ENCODE measurements around the gene HEPACAM2.
A peak's percentile ranks its signal among the peaks of the same experiment; 100 is the strongest.

The HEPACAM2 gene

DNA sequence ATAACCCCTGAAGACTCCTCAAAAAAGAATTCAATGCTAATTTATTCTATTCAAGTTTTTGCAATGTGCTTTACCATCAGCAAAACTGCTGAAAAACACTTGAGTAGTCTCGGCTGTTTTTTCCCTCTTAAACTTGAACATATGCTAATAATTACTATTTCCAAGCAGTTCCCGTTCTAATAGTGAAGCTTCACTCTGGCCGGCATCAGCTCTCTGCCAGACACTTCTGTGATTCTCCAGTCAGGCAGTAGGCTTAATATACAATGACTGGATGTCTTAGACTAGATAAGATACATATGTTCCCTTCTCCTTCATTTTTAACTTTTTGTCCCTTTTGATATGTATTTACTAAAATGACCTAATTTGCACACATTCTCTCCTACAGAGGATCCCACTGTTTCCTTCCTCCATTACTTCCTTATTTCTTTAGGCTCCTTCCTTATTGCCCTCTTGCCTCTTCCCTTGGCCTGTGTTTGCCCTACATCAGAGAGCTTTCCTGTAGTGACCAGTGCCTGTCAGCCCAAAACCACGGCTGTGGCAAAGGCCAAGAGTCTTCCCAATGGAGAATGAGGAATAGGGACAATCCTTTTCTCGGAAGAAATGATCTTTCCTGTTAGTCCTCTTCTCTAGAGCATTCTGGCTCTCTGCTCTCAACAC lies 23.5 kb downstream of the HEPACAM2 start:
- DNase-seq: no peak

DNA sequence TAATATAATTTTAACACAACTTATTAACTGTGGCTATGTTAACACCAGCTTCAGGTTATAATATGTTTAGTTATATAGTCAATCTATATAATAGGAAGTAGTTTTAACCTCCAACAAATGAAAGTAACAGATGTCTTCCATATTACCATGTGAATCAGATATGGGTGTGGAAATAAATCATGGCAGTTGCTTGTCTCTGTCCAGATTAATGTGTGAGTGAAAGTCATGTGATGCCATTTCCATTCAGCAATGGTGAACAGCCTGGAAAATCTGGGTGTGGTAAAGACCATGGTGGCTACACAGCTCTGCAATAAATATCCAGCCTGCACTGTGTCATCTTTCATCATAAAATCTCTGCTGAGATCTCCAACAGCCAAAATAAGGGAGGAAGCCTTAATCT lies 27.8 kb downstream of the HEPACAM2 start:
- no peak for DNase-seq

GRCh38 chr7:93196336-93196735 lies 29.9 kb downstream of the HEPACAM2 start:
- DNase-seq: no peak

- no peak for DNase-seq
These were observed 31.9 kb downstream of the HEPACAM2 start for GRCh38 chr7:93194386-93194785.

DNA sequence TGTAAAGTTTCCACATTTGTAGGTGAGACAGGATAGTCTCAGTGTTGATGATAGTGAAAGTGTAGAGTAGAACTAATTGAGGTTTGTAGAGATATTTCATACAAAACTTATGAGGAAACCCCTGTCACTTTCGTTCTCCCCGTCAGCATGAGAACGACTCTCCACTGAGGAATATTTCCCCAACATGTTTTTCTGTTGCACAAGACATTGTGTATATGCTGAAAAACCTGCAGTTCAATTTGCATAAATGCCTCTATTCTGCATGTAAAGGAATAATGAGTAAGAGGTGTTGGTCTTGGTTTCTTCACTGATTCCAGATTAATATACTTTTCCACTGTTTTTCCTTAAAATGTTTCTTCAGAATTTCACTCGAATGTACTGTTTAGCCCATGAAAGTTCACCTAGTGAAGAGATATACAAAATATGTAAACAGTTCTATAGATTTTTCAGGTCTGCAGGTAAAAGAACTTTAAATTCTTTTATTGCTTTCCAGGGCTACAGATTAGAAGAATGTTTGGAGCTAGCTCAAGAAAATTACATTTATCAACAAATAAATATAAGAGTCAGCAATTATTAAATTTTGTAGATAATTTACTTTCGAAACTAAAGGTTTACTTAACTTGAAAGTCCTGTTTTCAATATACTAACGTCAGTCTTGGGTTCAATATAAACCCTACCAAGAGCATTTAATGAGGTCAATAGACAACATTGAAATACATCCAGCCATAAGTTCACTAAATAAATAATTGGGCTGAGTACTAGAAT lies 37.2 kb downstream of the HEPACAM2 start:
- DNase-seq: no peak

GRCh38 chr7:93185303-93186027 lies 40.8 kb downstream of the HEPACAM2 start:
- DNase-seq: no peak

GRCh38 chr7:93179173-93179572 lies 47.1 kb downstream of the HEPACAM2 start:
- DNase-seq: no peak

GRCh38 chr7:93178213-93178612 lies 48.1 kb downstream of the HEPACAM2 start:
- peak in 1 of 6 experiments; percentile 1 for DNase-seq

DNA sequence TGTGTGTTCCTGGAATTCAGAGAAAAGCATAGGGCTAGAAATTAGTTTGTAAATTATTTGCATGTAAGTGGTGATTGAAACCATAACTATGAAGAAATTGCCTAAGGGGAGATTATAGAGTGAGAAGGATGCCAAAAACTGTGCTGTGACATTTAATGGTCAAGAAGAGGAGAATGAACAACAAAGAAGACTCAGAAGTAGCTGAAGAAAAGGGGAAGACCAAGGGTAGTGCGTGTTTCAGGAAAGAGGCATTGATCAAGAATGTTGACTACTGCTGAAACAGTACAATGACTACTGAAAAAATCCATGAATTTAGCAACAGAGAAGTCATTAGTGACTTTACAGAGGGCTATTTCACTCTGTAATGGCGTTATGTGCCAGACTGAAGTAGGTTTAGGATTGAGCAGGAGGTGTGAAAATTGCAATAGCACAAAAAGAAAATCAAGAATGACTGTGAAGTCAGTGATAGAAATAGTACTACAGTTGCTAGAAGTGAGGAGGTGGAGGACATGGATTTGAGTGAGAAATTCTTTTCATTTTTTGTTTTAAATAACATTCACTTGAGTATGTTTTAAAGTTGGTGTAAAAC lies 49.2 kb downstream of the HEPACAM2 start:
- no peak for DNase-seq

- no peak for DNase-seq
These were observed 51.0 kb downstream of the HEPACAM2 start for GRCh38 chr7:93175219-93175618.

DNA sequence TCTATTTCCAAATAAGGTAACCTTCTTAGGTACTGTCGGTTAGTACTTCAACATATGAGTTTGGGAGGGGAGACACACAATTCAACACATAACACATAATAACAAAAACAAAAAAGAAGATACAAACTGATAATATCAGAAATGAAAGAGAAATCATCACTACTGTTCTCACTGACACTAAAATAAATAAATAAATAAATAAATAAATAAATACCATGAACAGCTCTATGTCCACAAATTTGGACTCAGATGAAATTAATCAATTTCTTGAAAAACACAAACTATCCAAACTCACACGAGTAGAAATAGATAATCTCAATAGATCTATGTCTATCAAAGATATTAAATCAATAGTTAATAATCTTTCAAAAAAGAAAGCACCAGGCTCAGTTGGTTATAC lies 53.6 kb downstream of the HEPACAM2 start:
- no peak for DNase-seq

DNA sequence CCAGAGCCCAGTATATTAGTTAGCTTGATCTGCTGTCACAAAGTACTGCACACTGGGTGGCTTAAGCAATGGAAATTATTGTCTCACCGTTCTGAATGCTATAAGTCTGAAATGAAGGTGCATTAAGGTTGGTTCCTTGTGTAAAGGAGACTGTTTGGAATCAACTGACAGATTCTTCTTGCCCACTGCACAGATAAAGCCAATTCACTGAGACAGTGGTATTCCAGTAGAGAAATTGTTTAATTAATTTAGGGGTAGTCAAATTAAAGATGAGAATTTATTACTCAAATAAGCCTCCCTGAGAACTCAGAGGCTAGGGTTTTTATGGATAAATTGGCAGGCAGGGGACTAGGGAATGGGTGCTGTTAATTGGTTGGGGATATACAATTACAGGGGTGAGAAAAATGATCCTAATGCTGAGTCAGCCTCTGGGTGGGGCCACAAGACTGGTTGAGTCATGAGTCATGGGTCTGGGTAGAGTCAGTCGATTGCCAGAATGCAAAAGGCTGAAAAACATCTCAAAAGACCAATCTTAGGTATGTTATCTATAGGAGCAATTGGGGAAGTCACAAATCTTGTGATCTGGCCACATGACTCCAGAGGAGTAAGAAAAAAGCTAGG lies 54.6 kb downstream of the HEPACAM2 start:
- DNase-seq: no peak

- no peak for DNase-seq
These were observed 60.8 kb downstream of the HEPACAM2 start for GRCh38 chr7:93165447-93165846.

GRCh38 chr7:93164766-93165165 lies 61.5 kb downstream of the HEPACAM2 start:
- DNase-seq: no peak

DNA sequence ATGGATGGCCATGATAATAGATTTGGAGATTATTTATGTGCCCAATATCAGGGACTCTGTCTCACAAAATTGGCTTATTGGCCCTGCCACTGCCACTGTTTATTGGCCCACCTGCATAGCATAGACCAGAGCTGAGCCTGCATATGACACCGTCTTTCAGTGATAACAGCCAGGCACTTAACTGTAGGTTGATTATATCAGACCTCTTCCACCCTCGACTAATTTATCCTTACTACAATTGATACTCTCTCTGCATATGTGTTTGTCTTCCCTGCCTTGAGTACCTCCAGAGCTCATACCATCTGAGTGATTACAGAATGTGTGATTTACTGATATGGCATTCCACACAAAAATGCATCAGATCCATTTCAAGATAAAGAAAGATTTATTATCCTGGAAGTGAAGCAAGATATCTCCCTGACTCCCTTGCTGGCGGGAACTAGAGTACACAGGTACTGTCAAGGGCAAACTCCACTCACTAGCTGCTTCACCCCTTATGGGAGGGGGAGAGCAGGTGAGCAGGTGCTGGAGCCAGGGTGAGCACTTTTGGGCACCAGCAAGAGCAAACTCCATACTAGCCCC lies 65.0 kb downstream of the HEPACAM2 start:
- no peak for DNase-seq

DNA sequence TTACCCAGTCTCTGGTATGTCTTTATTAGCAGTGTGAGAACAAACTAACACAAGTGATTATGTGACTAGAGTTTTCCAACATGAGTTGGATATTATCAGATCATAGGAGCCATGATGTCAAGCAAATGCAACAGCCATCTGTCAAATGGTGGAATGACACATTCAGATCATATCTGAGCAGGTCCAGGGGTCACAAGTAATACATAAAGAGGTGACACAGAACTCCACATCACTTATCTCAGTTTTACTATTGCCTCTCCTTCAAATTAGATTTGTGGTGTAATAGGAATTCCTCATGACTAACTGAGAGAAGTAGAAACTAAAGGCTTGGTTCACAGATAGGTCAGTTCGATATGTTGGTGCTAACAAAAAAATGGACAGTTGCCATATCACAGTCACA lies 65.9 kb downstream of the HEPACAM2 start:
- DNase-seq: no peak

GRCh38 chr7:93159490-93159889 lies 66.8 kb downstream of the HEPACAM2 start:
- DNase-seq: no peak

DNA sequence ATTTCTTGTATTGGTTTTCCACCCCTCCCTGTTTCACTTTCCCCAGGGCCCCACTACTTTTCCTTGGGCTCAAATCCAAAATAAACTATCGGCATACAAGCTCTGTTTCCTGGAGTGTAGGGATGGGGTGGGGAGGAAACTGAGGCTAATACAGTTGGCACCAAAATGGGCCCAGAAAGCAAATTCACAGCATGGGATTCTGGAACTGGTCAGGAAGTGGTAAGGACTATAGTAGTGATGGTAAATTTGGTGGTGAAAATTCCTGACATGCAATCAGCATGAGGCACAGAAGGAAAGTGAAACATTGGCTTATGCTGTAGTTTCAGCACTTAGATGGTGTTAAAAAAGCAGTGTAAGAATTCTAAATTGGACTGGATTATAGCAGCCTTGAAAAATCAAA lies 69.4 kb downstream of the HEPACAM2 start:
- no peak for DNase-seq

- no peak for DNase-seq
These were observed 76.0 kb downstream of the HEPACAM2 start for GRCh38 chr7:93150200-93150835.

DNA sequence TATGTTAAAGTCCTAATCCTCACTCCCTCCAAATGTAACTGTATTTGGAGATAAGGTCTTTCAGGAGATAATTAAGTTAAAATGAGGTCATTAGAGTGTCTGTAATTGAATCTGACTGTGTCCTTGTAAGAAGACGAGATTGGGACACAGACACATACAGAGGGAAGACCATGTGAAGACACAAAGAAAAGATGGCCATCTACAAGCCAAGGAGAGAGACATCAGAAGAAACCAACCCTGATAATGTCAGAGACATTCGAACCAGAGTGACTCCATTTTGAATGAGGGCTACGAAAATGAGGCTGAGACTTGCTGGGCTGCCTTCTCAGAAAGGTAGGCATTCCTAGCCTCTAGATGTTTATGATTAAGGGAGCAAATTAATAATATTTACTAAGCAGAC lies 77.5 kb downstream of the HEPACAM2 start:
- DNase-seq: no peak

- peak in 2 of 6 experiments; percentile 18 to 23 for DNase-seq
These were observed 78.1 kb downstream of the HEPACAM2 start, which contains the start of gene SAMD9L for GRCh38 chr7:93148144-93148543. SAMD9L (minus strand) TSS chr7:93148385; CDS start chr7:93135971, 12,414 bp downstream.

GRCh38 chr7:93147363-93147762 lies 78.9 kb downstream of the HEPACAM2 start:
- peak in 5 of 6 experiments; percentile 0 to 39 (median 34) for DNase-seq
